ENCODE measurements around the gene LINGO1.

- no peak for TF ChIP-seq CTCF (IDR thresholded peaks at IDR 0.05)
- no peak for TF ChIP-seq POLR2A (IDR thresholded peaks at IDR 0.05)
These were observed 18.4 kb downstream of the LINGO1 start for GRCh38 chr15:77614251-77614806.
